ENCODE measurements around the gene SLC23A3. TPM values are rescaled to one million over a fixed set of nuclear protein-coding genes. Genes with fewer than 3 reads are reported as not detected.
A peak's percentile ranks its signal among the peaks of the same experiment; 100 is the strongest.

Gene SLC23A3
- total and polyA plus RNA-seq, 9 of the 15 experiments (the other 6 are each of a cell fraction or from before 2014, with no cell fraction given), result 0.06 to 0.64 (median 0.16) TPM

GRCh38 chr2:219177552-219178376, 7.9 kb upstream of the SLC23A3 start, which contains the start of gene RETREG2 (continued):
- TF ChIP-seq ATF6 (CRISPR knock-in tag; IDR thresholded peaks at IDR 0.05) (no peak; the same call in 1 of the 2 replicates), ELK3 (CRISPR knock-in tag; IDR thresholded peaks at IDR 0.05) (no peak), AFF1 (IDR thresholded peaks at IDR 0.05; ENCODE audit: low read depth in 1 of 2, partially characterized antibody in 2 of 2) (peak in 1 of 2 experiments; percentile 52), KDM5B (IDR thresholded peaks at IDR 0.05; ENCODE audit: insufficient replicate concordance, low read depth, low read length) (peak; percentile 61), FOSL1 (tag; conservative IDR thresholded peaks at IDR 0.05) (peak; percentile 87), MEIS2 (IDR thresholded peaks at IDR 0.05; ENCODE audit: partially characterized antibody) (peak; percentile 73), POLR2G (IDR thresholded peaks at IDR 0.05; ENCODE audit: low read depth, low read length) (peak; percentile 87), KAT8 (IDR thresholded peaks at IDR 0.05; ENCODE audit: low read depth) (no peak), MYNN (IDR thresholded peaks at IDR 0.05) (no peak), MYNN (CRISPR knock-in tag; IDR thresholded peaks at IDR 0.05) (no peak), RBFOX2 (IDR thresholded peaks at IDR 0.05; ENCODE audit: low read depth, low read length) (peak; percentile 89), RAD51 (IDR thresholded peaks at IDR 0.05; ENCODE audit: borderline replicate concordance, low read depth) (peak; percentile 99), ZNF644 (tag; IDR thresholded peaks at IDR 0.05; ENCODE audit: low read depth) (no peak), EP300 (IDR thresholded peaks at IDR 0.05; ENCODE audit: low read length) (peak; percentile 6; the same call in 1 of the 2 replicates), ARID2 (IDR thresholded peaks at IDR 0.05) (no peak), TARDBP (IDR thresholded peaks at IDR 0.05) (no peak), ZNF384 (IDR thresholded peaks at IDR 0.05; ENCODE audit: low read depth, low read length) (no peak), ZNF436 (CRISPR knock-in tag; IDR thresholded peaks at IDR 0.05) (no peak)
